SH-SY5Y (cell line): Measurements from ENCODE around the gene SLC35F6.

Source experiments
- GATA2 ChIP-seq: IDR thresholded peaks from 2 replicates; pipeline ENCODE4 v1.6.1; 2011; ENCODE audit warnings: mild to moderate bottlenecking, low read depth, low read length
- GATA3 ChIP-seq: IDR thresholded peaks from 2 replicates; pipeline ENCODE4 v1.6.1; 2011; ENCODE audit warnings: low read depth, mild to moderate bottlenecking, low read length, moderate library complexity

DNA sequence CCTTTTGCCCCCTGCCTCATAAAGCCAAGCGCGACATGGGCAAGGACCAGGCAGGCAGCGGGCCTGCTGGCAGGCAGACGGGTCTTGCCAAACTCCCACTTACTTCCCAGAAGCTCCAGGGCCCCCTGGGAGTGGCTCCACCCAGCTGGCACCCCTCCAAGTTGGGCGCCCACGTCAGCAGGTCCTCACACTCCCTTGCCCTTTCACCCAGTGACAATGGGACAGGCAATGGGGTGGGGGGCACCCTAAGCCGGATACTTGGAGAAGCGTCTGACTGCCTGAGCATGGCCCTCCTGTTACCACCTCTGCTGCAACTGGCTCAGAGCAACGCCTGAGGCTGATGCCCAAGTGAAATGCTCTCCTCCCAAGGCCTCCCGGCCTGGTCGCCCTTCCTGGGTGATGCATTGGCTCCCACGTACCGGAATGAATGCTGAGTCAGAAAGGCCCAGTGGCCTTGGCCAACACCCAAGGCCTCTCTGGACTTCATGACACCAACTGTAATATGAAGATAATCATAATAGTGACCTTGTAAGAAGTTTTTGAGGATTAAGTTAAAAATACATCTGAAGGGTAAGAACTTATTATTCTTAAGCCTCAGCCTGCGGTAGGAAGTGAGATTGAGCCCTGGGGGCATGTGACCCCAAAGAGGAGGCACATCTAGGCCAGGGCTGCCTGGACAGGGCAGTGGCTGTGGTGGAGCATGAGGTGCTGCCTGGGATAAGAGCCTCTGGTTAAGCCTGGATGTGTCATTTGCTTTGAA lies 39.9 kb upstream of the SLC35F6 start:
- no peak for TF ChIP-seq GATA3
- no peak for TF ChIP-seq GATA2
